Calu3 (cell line): Measurements from ENCODE around the gene NOP53. TPM values are rescaled to one million over a fixed set of nuclear protein-coding genes. Genes with fewer than 3 reads are reported as not detected.
"Not testable (repeated sequence)": the region's sequence is repeated elsewhere in the genome, so short reads cannot be mapped to it uniquely, and the experiment has no call there.

Experiments used
- BruUV-seq: library from RNA; stranded (reverse); fragments of 400-500 nt; replicated peaks from 2 replicates; lab custom pipeline; 2021; lab: Mats Ljungman, UMichigan
- CTCF ChIA-PET: fragments of 300-600 bp; sonication (Branson Sonifier 250); formaldehyde crosslinking; loops from one replicate; lab custom pipeline; 2022; ENCODE audit warnings: antibody characterized with exemption; lab: Charles Lee
- DNase-seq: peaks from one replicate; pipeline ENCODE4 v3.0.0; 2022
- H3K27ac Mint-ChIP-seq: one replicate; pipeline ENCODE4 v1.8.0; 2022; ENCODE audit warnings: mixed read lengths; ENCODE audit not compliant: unreplicated experiment
- H3K27me3 Mint-ChIP-seq: one replicate; pipeline ENCODE4 v1.8.0; 2022; ENCODE audit warnings: mixed read lengths; ENCODE audit not compliant: unreplicated experiment
- H3K36me3 Mint-ChIP-seq: one replicate; pipeline ENCODE4 v1.8.0; 2022; ENCODE audit warnings: mild to moderate bottlenecking, moderate library complexity, mixed read lengths; ENCODE audit not compliant: insufficient read depth, unreplicated experiment
- H3K4me1 Mint-ChIP-seq: one replicate; pipeline ENCODE4 v1.8.0; 2022; ENCODE audit warnings: mild to moderate bottlenecking, low read depth, mixed read lengths; ENCODE audit not compliant: unreplicated experiment
- H3K4me3 Mint-ChIP-seq: one replicate; pipeline ENCODE4 v1.8.0; 2022; ENCODE audit warnings: mild to moderate bottlenecking, low read depth, moderate library complexity, mixed read lengths; ENCODE audit not compliant: unreplicated experiment
- H3K9me3 Mint-ChIP-seq: one replicate; pipeline ENCODE4 v1.8.0; 2022; ENCODE audit warnings: low read depth, mixed read lengths; ENCODE audit not compliant: unreplicated experiment
- CTCF ChIP-seq: fragments of 200-600 bp; IDR thresholded peaks from one replicate; pipeline ENCODE4 v1.8.0; 2022; ENCODE audit warnings: antibody characterized with exemption; ENCODE audit not compliant: unreplicated experiment
- intact Hi-C: fragments of 100-400 bp; cut with micrococcal nuclease; formaldehyde crosslinking; loops from one replicate; pipeline ENCODE4 v1.10.0; 2022; ENCODE audit not compliant: unreplicated experiment
- total RNA-seq: library from RNA; stranded (reverse); gene quantifications from 2 replicates; pipeline ENCODE4 v1.2.3, GENCODE V29; 2022

The NOP53 gene
- total RNA-seq, 1 experiment from 2014 or later = 222 TPM

- H3K4me3 Mint-ChIP-seq, DNase-seq, intact Hi-C loops, CTCF ChIA-PET, H3K36me3 Mint-ChIP-seq, H3K9me3 Mint-ChIP-seq, BruUV-seq, H3K27ac Mint-ChIP-seq, H3K4me1 Mint-ChIP-seq: not testable (repeated sequence)
- H3K27me3 Mint-ChIP-seq = peaks cover 13% of the 10 kb centered on the region
These were observed 59.1 kb downstream of the NOP53 start, which contains the start of gene TPRX1 for GRCh38 chr19:47804451-47804850. Gene TPRX1 (minus strand): TSS chr19:47804551. CDS start chr19:47804539, 12 bp downstream.

GRCh38 chr19:47805313-47805712, 60.0 kb downstream of the NOP53 start:
- Mint-ChIP-seq H3K4me3 (no peak overlapping the region), H3K9me3 (no peaks in the 10 kb centered on the region), H3K36me3 (peaks cover 6% of the 10 kb centered on the region), H3K27me3 (peaks cover 12% of the 10 kb centered on the region), H3K27ac (no peak overlapping the region), H3K4me1 (no peaks in the 10 kb centered on the region)
- DNase-seq = no peak
- no peak for TF ChIP-seq CTCF
- BruUV-seq = no TSS peak
- intact Hi-C loops = no loop called here
- CTCF ChIA-PET = no interaction called here

GRCh38 chr19:47806435-47806834, 61.1 kb downstream of the NOP53 start:
- no peak overlapping the region for H3K4me3 Mint-ChIP-seq
- CTCF ChIA-PET = no interaction called here
- intact Hi-C loops = no loop called here
- no peaks in the 10 kb centered on the region for H3K4me1 Mint-ChIP-seq
- DNase-seq = no peak
- BruUV-seq = no TSS peak
- H3K27me3 Mint-ChIP-seq = peaks cover 12% of the 10 kb centered on the region
- TF ChIP-seq CTCF = no peak
- H3K36me3 Mint-ChIP-seq = peaks cover 6% of the 10 kb centered on the region
- H3K9me3 Mint-ChIP-seq = no peaks in the 10 kb centered on the region
- no peak overlapping the region for H3K27ac Mint-ChIP-seq

Other genes with a start within 250 kb of the NOP53 start
- gene NAPA, start 230.5 kb upstream of the NOP53 start, total RNA-seq = 158 and 181 TPM in 2 replicates
- gene ZNF541, start 172.4 kb upstream of the NOP53 start, total RNA-seq = not detected in 2 replicates
- 24.4 TPM in 2 replicates for gene BICRA, start 136.4 kb upstream of the NOP53 start, total RNA-seq
- gene EHD2, start 32.1 kb upstream of the NOP53 start, total RNA-seq = 52.3 and 71.5 TPM in 2 replicates
- gene SELENOW, start 33.2 kb downstream of the NOP53 start, total RNA-seq = 466 and 506 TPM in 2 replicates
- not detected in 2 replicates for gene TPRX1, start 59.0 kb downstream of the NOP53 start, total RNA-seq
- gene CRX, start 76.4 kb downstream of the NOP53 start, total RNA-seq = not detected in 2 replicates
- not detected in 2 replicates for gene TPRX2, start 113.7 kb downstream of the NOP53 start, total RNA-seq
- not detected in 2 replicates for gene SULT2A1, start 140.8 kb downstream of the NOP53 start, total RNA-seq
- gene BSPH1, start 246.6 kb downstream of the NOP53 start, total RNA-seq = not detected in 2 replicates
- gene ELSPBP1, start 249.1 kb downstream of the NOP53 start, total RNA-seq = not detected in 2 replicates